Measurements from ENCODE around the gene PCGF2. TPM values are rescaled to one million over a fixed set of nuclear protein-coding genes. Genes with fewer than 3 reads are reported as not detected.
A peak's percentile ranks its signal among the peaks of the same experiment; 100 is the strongest.

Gene PCGF2
- total RNA-seq, 1 donor from 2014 or later: 20.7 TPM

DNA sequence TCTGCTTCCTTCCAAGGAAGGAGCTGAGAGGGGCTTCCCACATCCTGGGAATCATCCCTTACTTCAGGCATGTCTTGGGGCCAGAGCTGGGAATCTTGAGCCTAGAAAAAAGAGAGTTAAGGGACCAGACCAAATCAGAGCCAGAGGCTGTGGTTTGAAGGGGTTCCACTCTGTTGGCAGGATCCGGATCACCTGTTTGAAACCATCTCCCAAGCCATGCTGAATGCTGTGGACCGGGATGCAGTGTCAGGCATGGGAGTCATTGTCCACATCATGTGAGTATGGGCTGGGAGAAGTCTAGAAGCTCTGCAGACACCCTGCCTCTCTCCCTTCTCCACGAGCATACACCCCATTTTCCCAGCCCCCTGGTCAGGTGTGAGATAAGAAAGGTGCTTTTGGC is 14.1 kb upstream of the PCGF2 start:
- TF ChIP-seq, protein P1, sequence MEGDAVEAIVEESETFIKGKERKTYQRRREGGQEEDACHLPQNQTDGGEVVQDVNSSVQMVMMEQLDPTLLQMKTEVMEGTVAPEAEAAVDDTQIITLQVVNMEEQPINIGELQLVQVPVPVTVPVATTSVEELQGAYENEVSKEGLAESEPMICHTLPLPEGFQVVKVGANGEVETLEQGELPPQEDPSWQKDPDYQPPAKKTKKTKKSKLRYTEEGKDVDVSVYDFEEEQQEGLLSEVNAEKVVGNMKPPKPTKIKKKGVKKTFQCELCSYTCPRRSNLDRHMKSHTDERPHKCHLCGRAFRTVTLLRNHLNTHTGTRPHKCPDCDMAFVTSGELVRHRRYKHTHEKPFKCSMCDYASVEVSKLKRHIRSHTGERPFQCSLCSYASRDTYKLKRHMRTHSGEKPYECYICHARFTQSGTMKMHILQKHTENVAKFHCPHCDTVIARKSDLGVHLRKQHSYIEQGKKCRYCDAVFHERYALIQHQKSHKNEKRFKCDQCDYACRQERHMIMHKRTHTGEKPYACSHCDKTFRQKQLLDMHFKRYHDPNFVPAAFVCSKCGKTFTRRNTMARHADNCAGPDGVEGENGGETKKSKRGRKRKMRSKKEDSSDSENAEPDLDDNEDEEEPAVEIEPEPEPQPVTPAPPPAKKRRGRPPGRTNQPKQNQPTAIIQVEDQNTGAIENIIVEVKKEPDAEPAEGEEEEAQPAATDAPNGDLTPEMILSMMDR (IDR thresholded peaks at IDR 0.05; ENCODE audit: borderline replicate concordance): no peak
- no peak for DNase-seq
- Histone ChIP-seq H3K9me3 (replicated peaks) (no peaks in the 10 kb centered on the region), H3K4me3 (no peak overlapping the region), H3K4me1 (peaks cover 11% of the 10 kb centered on the region), H3K27me3 (ENCODE audit: low read depth) (no peaks in the 10 kb centered on the region), H3K36me3 (peaks cover 97% of the 10 kb centered on the region), H3K27ac (replicated peaks) (no peak overlapping the region)
- intact Hi-C loops (cut with micrococcal nuclease): no loop called here

DNA sequence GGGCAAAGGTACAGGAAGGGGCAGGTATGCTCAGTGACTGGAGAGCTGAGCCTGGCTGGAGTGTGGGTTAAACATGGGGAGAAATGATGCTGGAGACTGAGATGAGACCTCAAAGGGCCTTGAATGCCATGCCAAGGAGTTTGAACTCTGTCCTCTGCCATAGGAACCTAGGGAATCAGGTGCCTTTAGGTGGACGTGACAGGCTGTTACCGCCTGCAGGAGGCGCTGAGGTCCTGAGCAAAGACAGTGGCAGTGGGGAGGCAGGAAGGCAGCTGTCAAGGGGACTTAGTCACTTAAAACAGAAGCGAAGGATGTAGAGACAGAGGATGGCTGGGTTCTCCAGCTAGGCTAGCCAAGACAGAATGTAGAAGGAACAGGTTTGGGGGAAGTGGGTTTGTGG is 13.5 kb upstream of the PCGF2 start:
- peaks cover 11% of the 10 kb centered on the region for H3K4me1 ChIP-seq
- peaks cover 95% of the 10 kb centered on the region for H3K36me3 ChIP-seq
- intact Hi-C loops (cut with micrococcal nuclease): no loop called here
- H3K9me3 ChIP-seq (replicated peaks): no peaks in the 10 kb centered on the region
- H3K27ac ChIP-seq (replicated peaks): no peak overlapping the region
- H3K4me3 ChIP-seq: no peak overlapping the region
- no peaks in the 10 kb centered on the region for H3K27me3 ChIP-seq (ENCODE audit: low read depth)
- DNase-seq: no peak
- TF ChIP-seq, protein P1 (IDR thresholded peaks at IDR 0.05; ENCODE audit: borderline replicate concordance): no peak

DNA sequence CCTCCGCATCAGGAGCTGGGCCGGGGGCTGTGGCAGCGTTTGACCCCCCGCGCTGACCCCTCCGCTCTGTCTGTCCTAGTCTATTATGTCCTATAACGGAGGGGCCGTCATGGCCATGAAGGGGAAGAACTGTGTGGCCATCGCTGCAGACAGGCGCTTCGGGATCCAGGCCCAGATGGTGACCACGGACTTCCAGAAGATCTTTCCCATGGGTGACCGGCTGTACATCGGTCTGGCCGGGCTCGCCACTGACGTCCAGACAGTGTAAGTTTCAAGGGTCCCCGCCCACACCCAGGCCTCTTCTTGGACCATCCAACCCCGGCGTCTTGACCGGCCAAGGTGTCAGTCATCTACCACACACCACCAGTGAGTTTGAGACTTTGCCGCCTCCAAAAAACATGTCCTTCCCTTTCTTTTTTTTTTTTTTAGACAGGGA is 5.0 kb upstream of the PCGF2 start:
- Histone ChIP-seq H3K4me3 (peak overlapping the region; percentile 78), H3K4me1 (peaks cover 69% of the 10 kb centered on the region), H3K27me3 (ENCODE audit: low read depth) (no peaks in the 10 kb centered on the region), H3K9me3 (replicated peaks) (no peaks in the 10 kb centered on the region), H3K27ac (replicated peaks) (peak overlapping the region; percentile 96), H3K36me3 (peaks cover 38% of the 10 kb centered on the region)
- DNase-seq: no peak
- intact Hi-C loops (cut with micrococcal nuclease): no loop called here
- TF ChIP-seq, protein P1 (IDR thresholded peaks at IDR 0.05; ENCODE audit: borderline replicate concordance): no peak

DNA sequence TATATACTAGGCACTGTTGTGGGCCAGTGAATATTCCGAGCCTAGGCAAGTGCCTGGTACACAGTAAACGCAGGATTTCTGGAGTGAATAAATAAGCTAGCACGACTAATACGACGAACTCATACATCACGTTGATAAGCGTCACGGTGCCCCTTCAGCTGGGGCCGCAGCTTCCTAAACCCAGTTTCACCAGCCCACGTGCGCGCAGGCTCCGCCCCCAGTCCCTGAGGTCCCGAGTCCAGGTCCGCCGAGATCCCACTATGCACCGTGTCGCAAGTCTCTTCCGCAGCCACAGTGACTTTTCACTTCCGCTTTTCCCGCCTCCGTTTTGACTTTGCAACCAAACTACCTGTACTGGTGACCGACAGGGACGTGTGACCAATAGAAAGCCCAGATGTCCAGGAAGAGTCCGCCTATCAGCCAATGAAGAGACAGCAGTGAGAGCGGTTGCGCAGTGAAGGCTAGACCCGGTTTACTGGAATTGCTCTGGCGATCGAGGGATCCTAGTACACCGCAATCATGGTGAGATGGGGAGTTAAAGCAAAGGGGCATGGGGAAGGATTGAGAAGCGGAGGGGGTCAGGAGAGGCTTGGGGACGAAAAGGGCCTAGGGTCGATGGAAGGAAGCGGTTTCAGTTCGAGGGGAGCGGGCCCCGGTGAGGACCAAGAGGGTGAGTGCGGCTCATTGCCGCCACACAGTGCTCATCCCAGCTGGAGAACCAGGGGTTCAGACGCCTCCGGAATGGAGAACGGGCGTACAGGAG is 4.4 kb upstream of the PCGF2 start, which contains the start of gene PSMB3:
Gene PSMB3 (plus strand): TSS at position 434 of the 763 bp plus-strand sequence. CDS start 86 bp downstream, at position 520.
- peaks cover 68% of the 10 kb centered on the region for H3K4me1 ChIP-seq
- peak within 1 kb of the TSS; percentile 96 for H3K27ac ChIP-seq (replicated peaks)
- intact Hi-C loops (cut with micrococcal nuclease): no loop called here
- H3K36me3 ChIP-seq: peaks cover 32% of the 10 kb centered on the region
- no peaks in the 10 kb centered on the region for H3K27me3 ChIP-seq (ENCODE audit: low read depth)
- no peaks in the 10 kb centered on the region for H3K9me3 ChIP-seq (replicated peaks)
- H3K4me3 ChIP-seq: peak within 1 kb of the TSS; percentile 78
- DNase-seq: peak; percentile 96
- TF ChIP-seq, protein P1 (IDR thresholded peaks at IDR 0.05; ENCODE audit: borderline replicate concordance): no peak

DNA sequence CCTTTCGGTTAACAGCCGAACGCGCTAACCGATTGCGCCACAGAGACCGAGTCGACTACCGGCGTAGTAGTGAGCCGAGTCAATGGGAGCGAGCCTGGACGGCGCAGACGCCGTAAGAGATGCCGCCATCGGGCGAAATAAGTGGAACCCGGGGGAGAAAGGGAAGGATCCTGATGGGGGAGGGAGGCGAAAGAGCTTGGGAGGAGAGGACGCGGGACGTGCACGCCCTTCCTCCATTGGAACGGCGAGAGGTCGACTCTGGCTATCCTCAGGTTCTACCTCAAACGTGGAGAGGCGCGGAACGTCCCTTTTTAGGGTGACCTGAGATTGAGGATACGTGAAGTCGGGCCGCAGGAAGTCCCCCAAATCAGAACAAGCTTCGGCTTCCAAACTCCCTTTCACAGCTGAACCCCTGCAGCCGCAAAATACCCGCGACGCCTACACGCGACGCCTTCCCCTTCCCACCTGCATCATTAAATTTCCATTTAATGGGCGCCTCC is 3.7 kb upstream of the PCGF2 start:
- H3K4me1 ChIP-seq: peaks cover 74% of the 10 kb centered on the region
- peak overlapping the region; percentile 96 for H3K27ac ChIP-seq (replicated peaks)
- peaks cover 27% of the 10 kb centered on the region for H3K36me3 ChIP-seq
- H3K27me3 ChIP-seq (ENCODE audit: low read depth): no peaks in the 10 kb centered on the region
- intact Hi-C loops (cut with micrococcal nuclease): no loop called here
- no peaks in the 10 kb centered on the region for H3K9me3 ChIP-seq (replicated peaks)
- peak; percentile 76 for DNase-seq
- peak overlapping the region; percentile 78 for H3K4me3 ChIP-seq
- TF ChIP-seq, protein P1 (IDR thresholded peaks at IDR 0.05; ENCODE audit: borderline replicate concordance): no peak

Measured in left ventricle myocardium inferior (tissue), 1 donor.